Vagina (tissue), 2 donors: ENCODE measurements around the gene ARL17A. TPM values are rescaled to one million over a fixed set of nuclear protein-coding genes. Genes with fewer than 3 reads are reported as not detected.
"Not testable (repeated sequence)": the region's sequence is repeated elsewhere in the genome, so short reads cannot be mapped to it uniquely, and the experiment has no call there.

Source experiments
- DNase-seq, 2 donors: peaks; one replicate each; pipeline ENCODE4 v3.0.0-alpha.2; 2017; ENCODE audit errors: extremely low spot score in 2 of 2
- H3K27ac ChIP-seq: fragments of 200-600 bp; sonication (generic); one replicate; pipeline ENCODE4 v1.5.1; 2019
- H3K27me3 ChIP-seq: fragments of 200-600 bp; sonication (generic); one replicate; pipeline ENCODE4 v1.5.1; 2019
- H3K36me3 ChIP-seq, 2 donors: fragments of 200-600 bp; sonication (generic); one replicate each; pipeline ENCODE4 v1.5.1; 2017 to 2019
- H3K4me1 ChIP-seq: fragments of 200-600 bp; sonication (generic); one replicate; pipeline ENCODE4 v1.5.1; 2019
- H3K4me3 ChIP-seq, 2 donors: fragments of 200-600 bp; sonication (generic); 1 replicate in 1 of 2; 2 replicates in 1 of 2; pipeline ENCODE4 v1.5.1; 2016 to 2019
- H3K9me3 ChIP-seq: fragments of 200-600 bp; sonication (generic); one replicate; pipeline ENCODE4 v1.5.1; 2019
- intact Hi-C: fragments of 100-400 bp; cut with DNase I; formaldehyde crosslinking; loops from one replicate; pipeline ENCODE4 v1.15.1; 2023
- total RNA-seq: library from RNA; depleted of rRNA; stranded (reverse); fragments of >200 nt; gene quantifications from one replicate; pipeline ENCODE4 v1.2.3, GENCODE V29; 2016

The ARL17A gene
- 10.8 TPM for total RNA-seq

DNA sequence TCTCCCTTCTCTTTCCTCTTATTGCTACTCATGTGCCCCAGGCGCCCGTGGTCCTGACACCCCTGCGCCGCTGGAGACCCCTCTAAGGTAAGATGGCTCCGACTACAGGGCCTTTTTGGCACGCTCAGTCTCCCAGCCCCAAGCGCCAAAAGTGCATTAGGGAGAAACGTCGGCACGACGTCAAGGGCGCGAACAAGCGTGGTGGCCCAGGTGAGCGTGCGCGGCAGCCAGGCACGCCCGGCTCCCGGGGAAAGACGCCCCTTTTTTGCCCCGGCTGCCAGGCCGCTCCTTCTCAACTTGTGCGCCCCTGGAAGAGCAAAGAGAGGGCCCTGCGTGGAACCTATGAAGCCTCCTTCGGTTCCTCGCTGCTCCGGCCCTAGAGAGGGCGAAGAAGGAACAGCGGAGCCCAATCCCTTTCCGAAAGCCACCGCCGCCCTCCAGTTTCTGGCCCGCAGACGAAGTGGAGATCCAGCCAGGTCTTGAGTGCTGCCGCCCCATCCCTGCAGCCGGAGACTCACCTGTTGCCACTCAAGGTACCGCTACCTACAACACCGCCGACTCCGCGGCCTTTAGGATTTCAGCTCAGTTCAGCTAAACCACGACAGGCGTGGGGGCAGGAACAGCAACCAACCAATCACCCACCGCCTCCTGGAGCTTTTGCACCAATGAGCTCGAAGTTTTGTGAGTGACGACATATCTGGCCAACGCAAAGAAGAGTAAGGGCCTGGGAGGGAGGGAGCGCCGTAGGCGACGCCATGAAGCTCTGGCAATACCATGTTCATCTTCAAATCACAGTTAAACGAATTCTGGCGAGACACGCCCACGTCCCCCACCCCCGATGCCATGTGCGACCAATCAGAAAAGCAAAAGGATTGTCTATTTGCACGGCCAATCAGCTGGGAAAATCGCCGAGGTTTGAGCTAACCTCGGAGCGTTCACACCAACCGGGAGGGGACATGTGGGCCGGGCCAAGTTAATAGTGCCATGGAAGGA lies at the start of gene ARL17A:
ARL17A (minus strand) TSS at position 609 of the 993 bp plus-strand sequence. CDS start 3,369 bp downstream, outside the sequence.
- H3K9me3 ChIP-seq, H3K4me1 ChIP-seq, intact Hi-C loops, H3K27me3 ChIP-seq, H3K36me3 ChIP-seq, H3K27ac ChIP-seq, DNase-seq: not testable (repeated sequence)
- peak within 1 kb of the TSS in 1 of 2 donors; percentile 18 for H3K4me3 ChIP-seq

- H3K4me3 ChIP-seq, intact Hi-C loops, H3K27me3 ChIP-seq, H3K27ac ChIP-seq, H3K4me1 ChIP-seq, DNase-seq, H3K9me3 ChIP-seq, H3K36me3 ChIP-seq: not testable (repeated sequence)
Observed at GRCh38 chr17:46628753-46629436, 49.4 kb upstream of the ARL17A start.

DNA sequence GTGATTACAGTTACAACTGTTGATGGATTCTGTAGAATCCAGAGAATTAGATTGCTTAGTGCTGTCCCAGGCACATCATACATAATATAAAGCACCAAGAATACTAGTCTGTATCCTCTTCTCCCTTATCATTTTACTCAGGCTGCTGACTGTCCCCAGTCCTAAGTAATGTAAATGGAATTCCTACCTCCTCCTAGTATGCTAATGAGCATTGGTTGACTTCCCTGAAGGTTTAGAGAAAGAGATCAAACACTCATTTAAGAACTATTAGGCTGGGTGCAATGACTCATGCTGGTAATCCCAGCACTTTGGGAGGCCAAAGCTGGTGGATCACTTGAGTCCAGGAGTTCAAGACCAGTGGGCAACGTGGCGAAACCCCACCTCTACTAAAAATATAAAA lies 48.0 kb upstream of the ARL17A start:
- H3K36me3 ChIP-seq, intact Hi-C loops, H3K4me3 ChIP-seq, DNase-seq, H3K27me3 ChIP-seq, H3K27ac ChIP-seq, H3K9me3 ChIP-seq, H3K4me1 ChIP-seq: not testable (repeated sequence)

DNA sequence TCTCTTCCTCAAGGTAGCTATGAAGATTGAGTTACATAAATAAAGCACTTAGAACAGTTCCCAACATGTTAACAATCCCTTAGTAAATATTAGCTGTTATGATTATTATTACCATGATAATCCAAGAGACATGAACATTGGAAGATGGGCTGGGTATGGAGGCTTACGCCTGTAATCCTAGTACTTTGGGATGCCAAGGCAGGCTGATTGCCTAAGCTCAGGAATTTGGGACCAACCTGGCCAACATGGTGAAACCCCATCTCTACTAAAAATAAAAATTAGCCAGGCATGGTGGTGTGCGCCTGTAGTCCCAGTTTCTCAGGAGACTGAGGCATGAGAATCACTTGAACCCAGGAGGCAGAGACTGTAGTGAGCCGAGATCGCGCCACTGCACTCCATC lies 45.2 kb upstream of the ARL17A start:
- DNase-seq, H3K27me3 ChIP-seq, H3K9me3 ChIP-seq, H3K36me3 ChIP-seq, H3K4me1 ChIP-seq, intact Hi-C loops, H3K27ac ChIP-seq, H3K4me3 ChIP-seq: not testable (repeated sequence)

DNA sequence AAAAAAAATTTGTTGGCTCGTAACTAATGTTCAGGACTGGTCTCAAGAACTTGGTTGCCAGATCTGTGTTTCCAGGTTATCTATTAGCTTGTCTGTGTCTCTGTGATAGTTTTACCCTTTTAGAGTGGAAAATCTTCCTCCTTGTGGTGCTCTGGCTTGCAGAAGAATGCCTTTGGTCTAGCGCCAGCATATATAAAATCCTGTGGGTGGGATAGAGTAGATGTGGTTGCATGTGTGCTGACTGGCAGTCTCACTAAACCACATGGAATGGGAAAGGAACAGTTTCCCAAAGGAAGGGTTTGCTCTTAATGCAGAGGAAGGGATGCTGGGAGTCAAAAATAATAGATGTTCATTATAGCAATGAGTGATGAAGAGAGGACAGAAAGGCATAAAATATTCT lies 44.3 kb upstream of the ARL17A start:
- DNase-seq, H3K4me3 ChIP-seq, H3K9me3 ChIP-seq, H3K36me3 ChIP-seq, H3K4me1 ChIP-seq, H3K27ac ChIP-seq, intact Hi-C loops, H3K27me3 ChIP-seq: not testable (repeated sequence)

- H3K27me3 ChIP-seq, H3K36me3 ChIP-seq, H3K4me1 ChIP-seq, H3K9me3 ChIP-seq, intact Hi-C loops, H3K27ac ChIP-seq, H3K4me3 ChIP-seq, DNase-seq: not testable (repeated sequence)
Observed at GRCh38 chr17:46618975-46619374, 39.5 kb upstream of the ARL17A start.

DNA sequence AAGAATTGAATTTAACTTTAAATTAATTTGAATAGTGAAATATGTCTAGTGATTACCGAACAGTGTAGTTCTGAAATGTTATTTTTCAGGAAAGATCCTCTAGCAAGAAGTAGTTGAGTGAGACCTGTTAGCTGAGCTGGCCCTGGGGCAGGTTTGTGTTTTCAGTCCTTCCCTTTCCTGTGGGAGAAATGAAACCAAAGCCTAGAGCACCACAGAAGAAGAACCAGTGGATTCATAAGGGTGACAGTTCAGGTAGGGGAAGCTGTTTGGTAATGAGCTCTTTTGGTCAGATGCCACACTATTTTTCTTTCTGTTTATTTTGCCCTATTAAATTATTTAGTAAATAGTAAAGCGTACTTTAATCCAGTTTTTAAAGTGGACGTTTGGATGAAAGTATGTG lies 37.6 kb upstream of the ARL17A start:
- H3K9me3 ChIP-seq, DNase-seq, H3K27ac ChIP-seq, H3K4me3 ChIP-seq, intact Hi-C loops, H3K36me3 ChIP-seq, H3K4me1 ChIP-seq, H3K27me3 ChIP-seq: not testable (repeated sequence)

- H3K9me3 ChIP-seq, H3K27me3 ChIP-seq, H3K36me3 ChIP-seq, intact Hi-C loops, H3K4me3 ChIP-seq, H3K27ac ChIP-seq, DNase-seq, H3K4me1 ChIP-seq: not testable (repeated sequence)
Observed at GRCh38 chr17:46613876-46614275, 34.4 kb upstream of the ARL17A start.

DNA sequence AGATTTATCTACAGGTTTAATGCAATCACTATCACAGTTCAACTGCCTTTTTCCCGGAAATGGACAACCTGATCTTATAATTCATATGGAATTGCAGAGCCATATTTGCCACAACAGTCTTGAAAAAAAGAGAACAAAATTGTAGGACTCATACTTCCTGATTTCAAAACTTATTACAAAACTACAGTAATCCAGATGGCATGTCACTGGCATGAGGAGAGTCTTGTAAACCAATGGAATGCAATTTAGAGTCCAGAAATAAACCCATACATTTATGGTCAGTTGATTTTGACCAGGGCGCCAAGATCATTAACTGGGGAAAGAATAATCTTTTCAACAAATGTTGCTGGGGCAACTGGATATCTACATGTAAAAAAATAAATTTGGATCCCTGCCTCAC lies 31.8 kb upstream of the ARL17A start:
- H3K36me3 ChIP-seq, H3K9me3 ChIP-seq, H3K27me3 ChIP-seq, H3K27ac ChIP-seq, H3K4me1 ChIP-seq, intact Hi-C loops, H3K4me3 ChIP-seq, DNase-seq: not testable (repeated sequence)

GRCh38 chr17:46603125-46603524 lies 23.6 kb upstream of the ARL17A start:
- DNase-seq, H3K27me3 ChIP-seq, intact Hi-C loops, H3K4me3 ChIP-seq, H3K36me3 ChIP-seq, H3K27ac ChIP-seq, H3K4me1 ChIP-seq, H3K9me3 ChIP-seq: not testable (repeated sequence)

GRCh38 chr17:46600767-46601166 lies 21.3 kb upstream of the ARL17A start:
- H3K4me1 ChIP-seq, H3K27ac ChIP-seq, H3K4me3 ChIP-seq, intact Hi-C loops, H3K27me3 ChIP-seq, H3K9me3 ChIP-seq, H3K36me3 ChIP-seq, DNase-seq: not testable (repeated sequence)

DNA sequence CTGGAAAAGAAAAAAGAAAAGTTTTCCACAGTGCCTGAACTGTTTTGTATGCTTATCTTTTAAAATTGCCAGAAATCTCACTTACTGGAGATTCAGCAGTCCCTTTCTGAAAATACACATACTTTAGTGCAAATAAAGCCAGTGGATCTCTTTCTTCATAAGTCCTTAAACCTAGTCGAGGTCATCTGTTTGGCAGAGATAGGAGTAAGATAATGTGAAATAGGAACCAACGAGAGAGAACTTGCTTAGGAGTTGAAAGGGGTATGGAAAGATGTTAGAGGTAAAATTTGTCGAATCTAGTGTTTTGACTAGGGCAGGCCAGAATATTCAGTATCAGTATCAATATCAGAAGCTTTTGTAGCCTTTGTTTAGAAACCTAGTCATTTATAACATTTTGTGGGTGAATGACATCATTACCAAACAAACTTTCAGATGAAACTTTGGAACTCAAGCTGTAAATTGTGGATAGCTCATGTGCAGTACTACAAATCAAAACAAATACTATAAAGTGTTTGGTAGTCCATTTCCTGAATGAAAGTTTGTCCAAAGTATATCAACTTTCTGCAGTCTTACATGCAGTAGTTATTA lies 18.9 kb upstream of the ARL17A start:
- H3K36me3 ChIP-seq, DNase-seq, H3K27ac ChIP-seq, H3K4me1 ChIP-seq, H3K9me3 ChIP-seq, H3K27me3 ChIP-seq, intact Hi-C loops, H3K4me3 ChIP-seq: not testable (repeated sequence)

DNA sequence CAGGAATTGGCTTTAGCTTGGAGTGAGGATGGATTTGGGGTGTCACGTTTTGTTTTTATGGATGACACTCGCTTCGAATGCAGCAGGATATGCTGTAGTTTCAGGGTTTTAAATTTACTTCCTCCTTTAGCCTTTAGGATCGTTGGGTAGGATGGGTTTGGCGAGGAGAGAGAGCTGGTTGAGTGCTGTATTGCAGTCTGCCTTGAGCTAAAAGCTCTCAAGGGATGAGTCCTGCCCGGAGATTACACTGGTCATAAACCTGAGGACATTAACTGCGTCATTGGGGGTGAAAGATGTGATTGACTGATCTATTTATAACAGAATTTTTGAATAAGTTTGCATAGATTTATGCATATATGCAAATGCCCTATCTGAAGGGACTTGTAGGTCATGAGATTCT lies 11.8 kb upstream of the ARL17A start:
- H3K9me3 ChIP-seq, H3K27me3 ChIP-seq, intact Hi-C loops: not testable (repeated sequence)

More for the DNA sequence above, 11.8 kb upstream of the ARL17A start:
- not testable (repeated sequence) for DNase-seq, H3K27ac ChIP-seq, H3K4me3 ChIP-seq, H3K36me3 ChIP-seq, H3K4me1 ChIP-seq
